ENCODE data around the gene GPC6.

GRCh38 chr13:94063848-94064247 is 837.2 kb downstream of the GPC6 start:
- no peak for TF ChIP-seq RCOR1 (IDR thresholded peaks at IDR 0.05; ENCODE audit: low read depth, low read length)
- TF ChIP-seq MAZ (IDR thresholded peaks at IDR 0.05; ENCODE audit: borderline replicate concordance, low read depth, low read length), result no peak
- no peak for TF ChIP-seq EHMT2 (IDR thresholded peaks at IDR 0.05; ENCODE audit: low read depth)
- TF ChIP-seq SREBF2 (IDR thresholded peaks at IDR 0.05), result no peak
- TF ChIP-seq, protein P1, sequence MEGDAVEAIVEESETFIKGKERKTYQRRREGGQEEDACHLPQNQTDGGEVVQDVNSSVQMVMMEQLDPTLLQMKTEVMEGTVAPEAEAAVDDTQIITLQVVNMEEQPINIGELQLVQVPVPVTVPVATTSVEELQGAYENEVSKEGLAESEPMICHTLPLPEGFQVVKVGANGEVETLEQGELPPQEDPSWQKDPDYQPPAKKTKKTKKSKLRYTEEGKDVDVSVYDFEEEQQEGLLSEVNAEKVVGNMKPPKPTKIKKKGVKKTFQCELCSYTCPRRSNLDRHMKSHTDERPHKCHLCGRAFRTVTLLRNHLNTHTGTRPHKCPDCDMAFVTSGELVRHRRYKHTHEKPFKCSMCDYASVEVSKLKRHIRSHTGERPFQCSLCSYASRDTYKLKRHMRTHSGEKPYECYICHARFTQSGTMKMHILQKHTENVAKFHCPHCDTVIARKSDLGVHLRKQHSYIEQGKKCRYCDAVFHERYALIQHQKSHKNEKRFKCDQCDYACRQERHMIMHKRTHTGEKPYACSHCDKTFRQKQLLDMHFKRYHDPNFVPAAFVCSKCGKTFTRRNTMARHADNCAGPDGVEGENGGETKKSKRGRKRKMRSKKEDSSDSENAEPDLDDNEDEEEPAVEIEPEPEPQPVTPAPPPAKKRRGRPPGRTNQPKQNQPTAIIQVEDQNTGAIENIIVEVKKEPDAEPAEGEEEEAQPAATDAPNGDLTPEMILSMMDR (IDR thresholded peaks at IDR 0.05), result no peak
- TF ChIP-seq RFX5 (IDR thresholded peaks at IDR 0.05), result no peak
- TF ChIP-seq CEBPB (IDR thresholded peaks at IDR 0.05), result no peak
- no peak for TF ChIP-seq TFCP2L1 (CRISPR knock-in tag; IDR thresholded peaks at IDR 0.05)
- no peak for TF ChIP-seq FOSL2 (IDR thresholded peaks at IDR 0.05)
- no peak for TF ChIP-seq FOSL2 (CRISPR knock-in tag; IDR thresholded peaks at IDR 0.05)

Measured in A549 (cell line).